ENCODE results near the gene CCDC6.
"Not testable (repeated sequence)": the region's sequence is repeated elsewhere in the genome, so short reads cannot be mapped to it uniquely, and the experiment has no call there.

The CCDC6 gene

GRCh38 chr10:59748834-59749233, 157.5 kb downstream of the CCDC6 start:
- no peak for DNase-seq (ENCODE audit: low read depth)
- TF ChIP-seq, protein P1, sequence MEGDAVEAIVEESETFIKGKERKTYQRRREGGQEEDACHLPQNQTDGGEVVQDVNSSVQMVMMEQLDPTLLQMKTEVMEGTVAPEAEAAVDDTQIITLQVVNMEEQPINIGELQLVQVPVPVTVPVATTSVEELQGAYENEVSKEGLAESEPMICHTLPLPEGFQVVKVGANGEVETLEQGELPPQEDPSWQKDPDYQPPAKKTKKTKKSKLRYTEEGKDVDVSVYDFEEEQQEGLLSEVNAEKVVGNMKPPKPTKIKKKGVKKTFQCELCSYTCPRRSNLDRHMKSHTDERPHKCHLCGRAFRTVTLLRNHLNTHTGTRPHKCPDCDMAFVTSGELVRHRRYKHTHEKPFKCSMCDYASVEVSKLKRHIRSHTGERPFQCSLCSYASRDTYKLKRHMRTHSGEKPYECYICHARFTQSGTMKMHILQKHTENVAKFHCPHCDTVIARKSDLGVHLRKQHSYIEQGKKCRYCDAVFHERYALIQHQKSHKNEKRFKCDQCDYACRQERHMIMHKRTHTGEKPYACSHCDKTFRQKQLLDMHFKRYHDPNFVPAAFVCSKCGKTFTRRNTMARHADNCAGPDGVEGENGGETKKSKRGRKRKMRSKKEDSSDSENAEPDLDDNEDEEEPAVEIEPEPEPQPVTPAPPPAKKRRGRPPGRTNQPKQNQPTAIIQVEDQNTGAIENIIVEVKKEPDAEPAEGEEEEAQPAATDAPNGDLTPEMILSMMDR (IDR thresholded peaks at IDR 0.05; ENCODE audit: control insufficient read depth, extremely low read depth, insufficient read depth): no peak
- no peak overlapping the region for H3K4me3 ChIP-seq (ENCODE audit: low read depth, low read length)

GRCh38 chr10:59745163-59745650, 161.1 kb downstream of the CCDC6 start:
- no peak overlapping the region for H3K4me3 ChIP-seq (ENCODE audit: low read depth, low read length)
- TF ChIP-seq, protein P1 (IDR thresholded peaks at IDR 0.05; ENCODE audit: control insufficient read depth, extremely low read depth, insufficient read depth): no peak
- no peak for DNase-seq (ENCODE audit: low read depth)

GRCh38 chr10:59744762-59745161, 161.6 kb downstream of the CCDC6 start:
- not testable (repeated sequence) for H3K4me3 ChIP-seq (ENCODE audit: low read depth, low read length); DNase-seq (ENCODE audit: low read depth)

DNA sequence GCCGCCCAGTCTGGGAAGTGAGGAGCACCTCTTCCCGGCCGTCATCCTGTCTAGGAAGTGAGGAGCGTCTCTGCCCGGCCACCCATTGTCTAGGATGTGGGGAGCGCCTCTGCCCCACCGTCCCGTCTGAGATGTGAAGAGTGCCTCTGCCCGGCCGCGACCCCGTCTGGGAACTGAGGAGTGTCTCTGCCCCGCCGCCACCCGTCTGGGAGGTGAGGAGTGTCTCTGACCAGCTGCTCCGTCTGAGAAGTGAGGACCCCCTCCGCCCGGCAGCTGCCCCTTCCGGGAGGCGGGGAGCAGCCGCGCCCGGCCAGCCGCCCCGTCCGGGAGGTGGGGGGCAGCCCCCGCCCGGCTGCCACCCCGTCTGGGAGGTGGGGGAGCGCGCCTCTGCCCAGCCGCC, 162.2 kb downstream of the CCDC6 start:
- H3K4me3 ChIP-seq (ENCODE audit: low read depth, low read length); DNase-seq (ENCODE audit: low read depth): not testable (repeated sequence)

DNA sequence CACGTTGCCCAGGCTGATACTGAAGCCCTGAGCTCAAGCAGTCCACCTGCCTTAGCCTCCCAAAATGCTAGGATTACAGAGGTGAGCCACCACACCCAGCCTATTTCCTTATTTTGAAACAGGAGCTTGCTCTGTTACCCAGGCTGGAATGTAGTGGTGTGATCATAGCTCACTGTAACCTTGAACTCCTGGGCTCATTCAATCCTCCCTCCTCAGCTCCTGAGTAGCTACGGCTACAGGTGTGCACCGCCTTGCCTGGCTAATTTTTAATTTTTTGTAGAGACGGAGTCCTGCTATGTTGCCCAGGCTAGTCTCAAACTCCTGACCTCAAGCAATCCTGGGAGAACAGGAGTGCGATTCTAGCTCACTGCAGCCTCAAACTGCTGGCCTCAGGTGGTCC, 164.8 kb downstream of the CCDC6 start:
- H3K4me3 ChIP-seq (ENCODE audit: low read depth, low read length): no peak overlapping the region
- TF ChIP-seq, protein P1 (IDR thresholded peaks at IDR 0.05; ENCODE audit: control insufficient read depth, extremely low read depth, insufficient read depth): no peak
- no peak for DNase-seq (ENCODE audit: low read depth)

GRCh38 chr10:59741048-59741447, 165.3 kb downstream of the CCDC6 start:
- H3K4me3 ChIP-seq (ENCODE audit: low read depth, low read length): no peak overlapping the region
- DNase-seq (ENCODE audit: low read depth): no peak
- TF ChIP-seq, protein P1 (IDR thresholded peaks at IDR 0.05; ENCODE audit: control insufficient read depth, extremely low read depth, insufficient read depth): no peak

Measured in LNCaP clone FGC (cell line).